SHP77 treated with DMSO at 0.1 percent for 48 hours (cell line): ENCODE measurements around the gene ADAM23.

Experiments used
- DNase-seq: peaks from one replicate; lab custom pipeline; 2025; lab: John Stamatoyannopoulos, UW

ADAM23 gene

DNA sequence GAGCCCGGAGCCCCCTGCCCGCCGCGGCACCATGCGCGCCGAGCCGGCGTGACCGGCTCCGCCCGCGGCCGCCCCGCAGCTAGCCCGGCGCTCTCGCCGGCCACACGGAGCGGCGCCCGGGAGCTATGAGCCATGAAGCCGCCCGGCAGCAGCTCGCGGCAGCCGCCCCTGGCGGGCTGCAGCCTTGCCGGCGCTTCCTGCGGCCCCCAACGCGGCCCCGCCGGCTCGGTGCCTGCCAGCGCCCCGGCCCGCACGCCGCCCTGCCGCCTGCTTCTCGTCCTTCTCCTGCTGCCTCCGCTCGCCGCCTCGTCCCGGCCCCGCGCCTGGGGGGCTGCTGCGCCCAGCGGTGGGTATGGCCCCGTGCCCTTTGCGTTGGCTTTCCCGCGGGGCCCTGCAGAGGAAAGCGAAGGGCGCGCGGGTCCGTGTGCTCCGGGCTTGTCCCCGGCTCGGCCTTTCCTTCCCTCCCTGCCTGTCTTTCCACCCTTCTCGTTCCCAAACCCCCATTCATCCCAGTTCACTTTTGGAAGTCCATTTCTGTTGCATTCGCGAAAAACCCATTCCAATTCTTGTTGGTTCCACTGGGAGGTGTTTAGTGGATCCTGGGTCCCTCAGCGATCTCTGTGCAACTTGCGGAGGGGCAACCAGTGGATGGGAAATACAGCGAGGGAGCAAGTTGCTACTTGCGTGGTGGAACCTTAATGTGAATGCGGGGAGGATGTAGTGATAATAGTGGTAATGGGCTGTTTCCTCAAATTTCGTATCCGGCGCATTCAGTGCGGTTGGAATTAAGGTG is 599 bp downstream of the ADAM23 start:
- no peak for DNase-seq

DNA sequence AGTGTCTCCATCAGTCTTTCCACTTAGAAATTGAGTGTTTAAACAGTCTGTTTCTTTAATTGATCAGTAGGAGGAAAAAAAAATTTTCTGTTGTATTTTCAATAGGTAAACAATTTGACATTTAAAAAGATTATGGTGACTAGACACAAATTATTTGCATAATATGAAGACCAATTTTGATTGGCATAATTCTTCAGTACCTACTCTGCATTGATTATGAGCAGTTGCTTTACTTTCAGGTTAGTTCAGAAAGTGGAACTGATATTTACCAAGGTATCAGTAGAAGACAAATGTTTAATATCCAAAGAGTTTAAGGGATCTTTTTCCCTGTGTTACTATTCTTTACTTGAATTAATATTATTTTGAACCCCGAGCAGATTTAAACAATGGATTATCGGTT is 2.6 kb downstream of the ADAM23 start:
- no peak for DNase-seq

GRCh38 chr2:206452242-206452641 is 8.9 kb downstream of the ADAM23 start:
- DNase-seq, result no peak

DNA sequence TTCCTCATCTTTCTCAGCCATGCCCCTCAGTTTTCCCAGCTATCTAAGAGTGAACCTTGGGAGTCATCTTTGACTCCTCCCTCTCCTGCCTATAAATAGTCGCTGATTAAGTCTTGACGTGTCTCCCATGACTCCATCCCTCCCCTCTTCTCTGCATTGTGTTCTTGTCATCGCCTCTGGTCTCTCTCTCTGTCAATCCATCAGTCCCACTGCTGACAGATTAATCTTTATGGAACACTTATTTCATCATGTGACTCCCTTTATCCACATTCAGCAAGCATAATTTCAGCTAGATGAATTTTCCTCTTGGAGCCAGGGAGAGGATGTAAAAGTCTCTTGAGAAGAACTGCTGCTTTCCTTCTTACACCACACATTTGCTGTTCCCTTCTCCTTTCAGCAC is 9.4 kb downstream of the ADAM23 start:
- DNase-seq, result no peak

GRCh38 chr2:206456078-206456754 is 12.9 kb downstream of the ADAM23 start:
- no peak for DNase-seq

DNA sequence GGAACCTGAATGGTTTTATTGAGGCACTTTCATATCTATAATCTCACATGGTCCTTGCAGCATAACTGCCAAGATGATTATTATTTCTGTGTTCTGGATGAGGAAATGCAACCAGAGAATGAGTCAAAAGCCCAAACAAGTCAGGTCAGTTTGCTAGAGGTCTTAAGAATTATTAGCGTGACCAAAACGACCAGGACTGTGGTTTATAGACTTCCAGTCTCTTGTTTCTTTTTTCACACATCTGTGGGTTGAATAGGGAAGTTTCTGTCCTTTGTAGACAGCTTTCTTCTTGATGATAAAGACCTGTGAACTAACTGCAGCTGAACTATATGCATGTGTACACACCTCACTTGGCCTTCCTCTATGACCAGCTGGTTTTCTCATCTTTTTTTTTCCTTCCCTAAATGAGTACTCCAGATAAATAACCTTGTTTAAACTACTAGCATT is 13.9 kb downstream of the ADAM23 start:
- no peak for DNase-seq

DNA sequence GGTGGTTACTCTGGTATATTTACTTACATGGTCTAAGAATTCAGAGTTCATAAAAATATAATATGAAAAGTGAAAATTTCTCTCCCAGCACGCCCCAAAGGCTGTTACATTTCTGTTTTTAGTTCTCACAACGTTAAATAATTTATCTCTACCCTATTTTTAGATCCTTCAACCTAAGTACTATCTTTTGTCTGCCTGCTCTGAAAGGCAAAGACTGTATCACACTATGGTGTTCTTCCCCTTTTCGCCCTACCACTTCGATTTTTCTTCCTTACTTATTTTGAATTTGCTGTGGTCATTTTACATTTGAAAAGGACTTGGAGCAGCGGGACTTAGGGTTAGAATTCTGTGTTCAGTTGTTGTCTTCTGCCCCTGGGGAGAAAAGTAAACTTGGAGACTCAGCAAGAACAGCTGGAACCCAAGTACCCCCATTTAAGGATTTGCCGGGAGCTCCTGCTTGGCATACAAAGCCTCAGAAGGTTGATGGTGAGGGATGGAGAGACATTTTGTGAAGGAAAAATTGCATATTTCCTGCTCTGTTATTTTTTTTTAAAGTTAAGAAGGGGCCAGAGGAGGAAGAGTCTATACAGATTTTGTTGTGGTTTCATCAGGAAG is 19.0 kb downstream of the ADAM23 start:
- DNase-seq, result no peak

DNA sequence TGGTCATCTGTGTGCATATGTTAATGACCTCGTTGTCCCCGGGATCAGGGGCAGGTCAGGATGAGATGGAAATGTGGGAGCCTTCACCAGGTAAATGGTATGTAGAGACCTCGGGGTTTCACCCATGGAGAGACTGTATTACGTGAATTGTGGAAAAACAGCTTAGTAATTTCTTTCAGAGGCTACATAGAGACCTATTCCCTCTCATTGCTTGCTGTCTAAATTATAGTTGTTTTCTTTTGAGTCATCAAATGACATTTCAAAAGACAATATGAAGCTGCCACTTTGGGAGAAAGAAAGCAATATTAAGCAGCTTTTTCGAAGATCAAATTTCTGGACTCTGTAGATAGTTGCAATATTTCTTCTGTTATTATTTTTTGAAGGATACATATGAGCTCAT is 20.4 kb downstream of the ADAM23 start:
- DNase-seq, result no peak

DNA sequence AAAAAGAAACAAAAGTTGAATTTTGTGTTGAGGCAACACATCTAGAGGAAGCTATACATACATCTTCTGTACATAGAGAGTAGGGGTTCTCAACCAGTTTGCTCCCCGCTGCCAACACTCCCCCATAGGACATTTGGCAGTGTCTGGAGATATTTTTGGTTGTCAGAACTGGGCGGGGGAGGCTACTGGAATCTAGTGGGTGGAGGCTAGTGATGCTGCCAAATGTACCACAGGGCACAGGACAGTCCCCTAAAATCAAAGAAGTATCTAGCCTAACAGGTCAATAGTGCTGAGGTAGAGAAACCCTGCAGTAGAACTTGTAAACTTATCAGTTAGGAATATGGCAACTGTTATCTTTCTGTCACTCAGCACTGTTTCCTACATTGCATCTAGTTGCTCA is 21.3 kb downstream of the ADAM23 start:
- DNase-seq, result no peak

DNA sequence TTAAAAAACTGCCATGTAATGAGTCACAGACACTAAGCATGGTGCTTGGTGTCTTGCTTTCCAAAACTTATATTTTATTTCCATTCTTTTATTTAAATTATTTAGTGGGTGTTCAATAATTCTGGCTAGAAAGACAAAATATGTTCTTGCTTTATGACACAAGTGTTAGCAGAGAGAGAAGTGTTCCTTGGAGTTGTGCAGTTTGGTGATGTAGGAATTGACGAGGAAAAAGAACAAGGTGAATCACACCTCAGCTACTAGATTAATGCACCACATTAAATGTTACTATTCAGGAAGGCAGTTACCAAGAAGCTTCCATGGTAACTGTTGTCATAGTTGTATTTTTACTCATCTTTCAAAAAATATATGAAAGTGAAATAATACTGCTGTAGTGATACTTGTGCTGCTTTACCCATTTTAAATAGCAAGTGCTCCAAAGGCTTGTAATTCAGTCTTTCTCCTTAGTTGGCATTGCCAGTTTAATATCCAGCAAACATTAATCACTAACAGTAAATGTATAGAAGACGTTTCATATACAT is 28.3 kb downstream of the ADAM23 start:
- DNase-seq, result no peak

DNA sequence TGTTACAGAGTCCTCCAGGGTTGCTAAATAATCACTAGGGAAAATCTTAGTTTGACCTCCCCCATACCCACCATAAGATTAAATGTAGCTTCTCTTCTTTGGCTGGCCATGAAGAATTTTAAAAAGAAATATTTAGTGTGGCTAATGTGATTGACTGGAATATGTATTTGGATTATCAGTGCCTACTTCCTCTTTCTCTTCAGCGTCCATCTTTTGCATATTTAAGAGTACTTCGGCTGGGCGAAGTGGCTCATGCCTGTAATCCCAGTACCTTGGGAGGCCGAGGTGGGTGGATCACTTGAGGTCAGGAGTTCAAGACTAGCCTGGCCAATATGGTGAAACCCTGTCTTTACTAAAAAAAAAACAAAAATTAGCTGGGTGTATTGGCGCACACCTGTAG is 28.8 kb downstream of the ADAM23 start:
- no peak for DNase-seq

DNA sequence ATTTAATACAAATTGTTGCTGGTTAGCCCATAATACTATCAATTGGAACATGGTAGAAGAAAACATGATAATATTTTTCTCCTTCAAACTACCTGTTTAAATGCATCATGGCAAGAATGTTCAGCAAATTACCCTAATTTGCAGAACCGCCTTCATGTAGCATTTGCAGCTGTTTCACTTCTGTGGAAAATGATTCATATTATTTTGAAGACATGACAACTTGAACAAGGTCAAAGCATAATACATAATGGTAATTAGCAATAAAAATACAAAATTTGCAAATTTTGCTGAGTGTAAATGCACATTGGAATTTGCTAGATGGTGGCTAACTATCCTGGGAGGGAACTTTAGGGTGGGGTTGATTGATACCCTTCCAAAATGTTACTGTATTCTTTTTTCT is 30.8 kb downstream of the ADAM23 start:
- no peak for DNase-seq

DNA sequence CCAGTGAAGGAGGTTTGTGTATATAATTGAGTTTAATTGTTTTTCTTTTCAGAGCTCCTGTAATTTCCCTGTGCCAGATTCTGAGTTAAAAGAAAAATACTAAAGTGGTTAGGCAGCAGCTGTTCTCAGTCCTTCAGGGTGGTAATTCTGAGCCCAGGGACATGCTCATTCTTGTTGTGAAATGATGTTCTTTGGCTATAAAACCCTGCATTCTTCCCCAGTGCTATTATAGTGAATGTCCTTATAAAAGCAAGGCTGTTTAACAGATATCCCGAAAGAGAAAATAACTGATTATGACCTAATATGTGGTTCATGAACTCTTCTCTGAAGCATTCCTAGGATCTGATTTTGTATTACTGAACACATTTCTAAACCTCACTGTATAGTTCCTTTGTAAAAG is 34.0 kb downstream of the ADAM23 start:
- no peak for DNase-seq

DNA sequence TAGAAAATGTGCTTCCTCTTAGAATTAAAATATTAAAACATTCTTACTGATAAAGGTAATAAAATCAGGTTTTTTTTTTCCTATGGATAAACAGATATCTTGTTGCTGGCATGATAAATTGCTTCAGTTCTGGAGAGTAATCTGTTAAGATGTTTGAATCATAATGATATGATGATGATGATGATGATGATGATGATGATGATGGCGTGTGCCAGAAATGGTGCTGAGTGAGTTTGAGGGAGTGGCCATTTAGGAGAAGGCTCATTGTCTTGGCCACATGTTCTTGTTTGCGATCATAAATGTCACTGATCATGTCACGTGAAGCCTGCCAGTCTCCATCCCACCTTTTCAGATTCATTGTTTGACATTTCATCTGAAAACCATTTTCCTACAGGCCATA is 35.0 kb downstream of the ADAM23 start:
- no peak for DNase-seq

DNA sequence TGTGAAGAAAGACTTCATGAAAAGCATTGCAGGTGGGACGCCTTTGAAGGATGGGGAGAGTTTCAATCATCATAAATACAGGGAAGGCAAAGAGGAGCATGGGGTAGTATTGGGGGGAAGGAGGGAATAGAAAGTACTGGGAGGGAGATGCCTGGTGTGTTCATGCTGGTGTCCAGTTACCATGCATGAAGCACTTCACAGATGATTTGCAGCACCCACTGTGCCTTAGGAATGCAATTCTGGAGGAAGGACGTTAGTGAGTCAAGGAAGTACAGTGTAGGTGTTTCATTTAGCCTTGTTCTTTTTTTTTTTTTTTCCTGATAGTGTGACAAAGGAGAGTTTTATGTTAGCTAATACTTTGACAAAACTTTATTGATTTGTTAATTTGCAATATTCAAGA is 36.8 kb downstream of the ADAM23 start:
- DNase-seq, result no peak

GRCh38 chr2:206480620-206481019 is 37.3 kb downstream of the ADAM23 start:
- no peak for DNase-seq

GRCh38 chr2:206481056-206481455 is 37.7 kb downstream of the ADAM23 start:
- no peak for DNase-seq

DNA sequence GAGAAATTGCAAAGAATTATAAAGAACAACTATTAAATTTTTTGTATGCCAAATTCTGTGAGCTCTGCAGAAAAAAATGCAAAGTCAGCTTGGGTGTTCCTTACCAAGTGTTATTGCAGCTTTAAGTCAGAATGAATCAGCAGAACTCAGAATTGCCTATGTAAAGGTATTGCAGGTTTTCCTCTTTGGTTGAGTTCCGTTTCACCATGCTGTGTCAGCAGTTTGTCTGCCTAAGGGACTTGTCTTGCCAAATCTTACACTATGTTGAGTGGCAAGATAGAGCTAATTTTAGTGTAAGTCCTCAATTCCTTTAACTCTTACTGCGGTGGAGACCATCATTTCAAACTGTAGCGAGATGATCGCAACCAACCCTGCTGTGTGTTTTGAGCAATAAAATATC is 38.8 kb downstream of the ADAM23 start:
- no peak for DNase-seq

- DNase-seq, result no peak
Measured at GRCh38 chr2:206482633-206483032, 39.3 kb downstream of the ADAM23 start.

GRCh38 chr2:206488053-206488452 is 44.7 kb downstream of the ADAM23 start:
- no peak for DNase-seq

DNA sequence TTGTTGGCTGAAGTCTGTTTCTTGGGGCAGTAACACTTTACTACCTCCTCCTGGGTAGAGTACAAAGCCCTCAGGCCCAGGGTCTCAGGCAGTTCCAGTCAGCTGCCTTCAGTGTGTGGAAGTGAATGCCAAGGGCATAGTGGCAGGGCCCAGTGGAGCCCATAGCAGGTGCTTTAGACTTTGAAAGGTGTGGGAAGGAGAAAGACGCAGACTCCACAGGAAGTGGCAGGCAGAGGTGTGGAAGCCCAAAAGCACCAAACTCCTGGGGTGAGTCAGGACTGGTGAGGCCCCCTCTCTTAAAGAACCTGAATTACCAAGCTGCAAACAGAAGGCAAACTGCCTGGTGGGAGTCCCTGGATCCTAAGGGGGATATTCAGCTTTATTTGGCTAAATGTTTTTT is 45.3 kb downstream of the ADAM23 start:
- DNase-seq, result no peak

DNA sequence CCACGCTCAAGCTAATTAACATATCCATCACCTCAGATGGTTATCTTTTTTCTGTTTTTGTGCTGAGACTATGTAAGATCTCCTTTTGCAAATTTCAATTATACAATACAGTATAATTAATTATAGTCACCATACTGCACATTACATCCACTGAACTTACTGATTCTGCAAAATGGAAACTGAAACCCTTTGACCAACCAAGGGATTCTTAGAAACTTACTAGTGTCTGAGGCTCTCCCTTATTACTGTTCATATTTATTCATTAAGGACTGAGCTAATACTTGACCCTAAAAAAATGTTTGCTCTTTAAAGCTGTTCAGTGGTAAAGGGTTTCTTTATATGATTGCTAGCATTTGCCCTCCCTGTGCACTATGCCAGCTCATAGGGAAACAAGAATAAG is 50.7 kb downstream of the ADAM23 start:
- DNase-seq, result no peak

DNA sequence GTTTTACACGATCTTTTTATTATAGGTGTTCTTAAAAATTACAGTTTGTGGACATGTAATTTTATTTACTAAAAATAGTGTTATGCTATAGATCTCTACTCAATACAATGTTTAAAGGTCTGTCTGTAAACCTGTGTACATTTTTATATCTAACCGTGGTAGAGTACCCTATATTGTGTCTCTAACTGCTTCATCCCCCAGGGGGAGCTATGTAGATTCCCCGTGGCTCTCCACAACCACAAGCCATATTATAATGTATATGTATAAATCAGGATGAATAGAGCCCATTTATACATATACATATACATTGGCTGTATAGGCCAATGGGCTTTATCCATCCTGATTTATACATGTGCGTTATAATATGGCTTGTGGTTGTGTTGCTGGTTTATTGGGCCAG is 59.4 kb downstream of the ADAM23 start:
- no peak for DNase-seq
